WI38 (cell line): ENCODE data around the gene EEF1A1.
"Not testable (repeated sequence)": the region's sequence is repeated elsewhere in the genome, so short reads cannot be mapped to it uniquely, and the experiment has no call there.

Experiments
- H3K4me3 ChIP-seq: 2 replicates; pipeline ENCODE4 v1.5.1; 2011; ENCODE audit warnings: low read depth, mild to moderate bottlenecking, control low read depth, low read length
- CTCF ChIP-seq: IDR thresholded peaks from 2 replicates; pipeline ENCODE4 v1.5.1; 2012; ENCODE audit warnings: low read depth, mild to moderate bottlenecking, control low read depth, low read length

EEF1A1 gene

GRCh38 chr6:73560853-73561407 is 40.1 kb upstream of the EEF1A1 start:
- no peak for TF ChIP-seq CTCF
- no peak overlapping the region for H3K4me3 ChIP-seq

- no peak overlapping the region for H3K4me3 ChIP-seq
- no peak for TF ChIP-seq CTCF
Observed at GRCh38 chr6:73560182-73560732, 39.4 kb upstream of the EEF1A1 start.

- not testable (repeated sequence) for H3K4me3 ChIP-seq
Observed at GRCh38 chr6:73559399-73559794, 38.6 kb upstream of the EEF1A1 start.

- H3K4me3 ChIP-seq = no peak overlapping the region
- TF ChIP-seq CTCF = no peak
Observed at GRCh38 chr6:73558624-73559398, 38.0 kb upstream of the EEF1A1 start.

GRCh38 chr6:73556836-73557235 is 36.0 kb upstream of the EEF1A1 start:
- no peak for TF ChIP-seq CTCF
- no peak overlapping the region for H3K4me3 ChIP-seq

GRCh38 chr6:73555380-73555949 is 34.6 kb upstream of the EEF1A1 start:
- H3K4me3 ChIP-seq = not testable (repeated sequence)

GRCh38 chr6:73551115-73551514 is 30.3 kb upstream of the EEF1A1 start:
- not testable (repeated sequence) for H3K4me3 ChIP-seq

- no peak for TF ChIP-seq CTCF
- no peak overlapping the region for H3K4me3 ChIP-seq
Observed at GRCh38 chr6:73548458-73549446, 27.9 kb upstream of the EEF1A1 start.
